B cell (primary cell): ENCODE measurements around the gene SLC4A1. TPM values are rescaled to one million over a fixed set of nuclear protein-coding genes. Genes with fewer than 3 reads are reported as not detected.

ENCODE experiments used
- ATAC-seq: fragments of 200-7000 bp; cut with Tn5 transposase; one replicate; pipeline ENCODE4 v1.10.0; 2021; ENCODE audit warnings: low read depth, mild to moderate bottlenecking, moderate number of reproducible peaks, moderate library complexity
- CTCF ChIA-PET: fragments of 350-600 bp; sonication (Branson Sonifier 250); formaldehyde crosslinking; loops from one replicate; lab custom pipeline; 2021; ENCODE audit warnings: antibody characterized with exemption, inconsistent platforms; lab: Charles Lee
- POLR2A ChIA-PET: fragments of 350-600 bp; sonication (Branson Sonifier 250); formaldehyde crosslinking; loops from one replicate; lab custom pipeline; 2021; ENCODE audit warnings: antibody characterized with exemption; lab: Charles Lee
- DNase-seq: peaks from one replicate; pipeline ENCODE4 v3.0.0; 2013
- H2AFZ ChIP-seq: 2 replicates; pipeline ENCODE4 v1.6.1; 2012; ENCODE audit warnings: mild to moderate bottlenecking, low read depth, low read length; ENCODE audit not compliant: insufficient read depth, poor library complexity, severe bottlenecking
- H3K27ac ChIP-seq, 2 donors: 1 replicate in 1 of 2; 2 replicates in 1 of 2; pipeline ENCODE4 v1.5.1; 2012 to 2013; ENCODE audit warnings: low read length in 2 of 2, mild to moderate bottlenecking in 2 of 2, moderate library complexity in 1 of 2
- H3K27me3 ChIP-seq, 4 experiments: fragments of 200-600 bp in 1 of 4; sonication (generic) in 1 of 4; replicated peaks in 1 of 4; 1 replicate in 2 of 4; 2 replicates in 2 of 4; pipeline versions ENCODE4 v1.6.1 to v1.7.0; 2013 to 2016; ENCODE audit warnings: low read length in 3 of 4, mild to moderate bottlenecking in 2 of 4, mixed read lengths in 1 of 4, moderate library complexity in 1 of 4; ENCODE audit not compliant: insufficient read depth in 4 of 4, control insufficient read depth in 3 of 4; ENCODE audit errors: control extremely low read depth in 1 of 4
- H3K36me3 ChIP-seq, 2 experiments: replicated peaks in 1 of 2; 1 replicate in 1 of 2; 2 replicates in 1 of 2; pipeline versions ENCODE4 v1.6.1 to v1.7.1; 2013; ENCODE audit warnings: low read length in 1 of 2; ENCODE audit not compliant: insufficient read depth in 2 of 2, control insufficient read depth in 1 of 2; ENCODE audit errors: control extremely low read depth in 1 of 2, extremely low read depth in 1 of 2
- H3K4me1 ChIP-seq, 2 donors: fragments of 200-600 bp in 1 of 2; sonication (generic) in 1 of 2; 1 replicate in 1 of 2; 2 replicates in 1 of 2; pipeline versions ENCODE4 v1.5.1 to v1.6.1; 2013 to 2017; ENCODE audit warnings: low read length in 2 of 2; ENCODE audit not compliant: control insufficient read depth in 2 of 2, insufficient read depth in 2 of 2
- H3K4me2 ChIP-seq: replicated peaks from 2 replicates; pipeline ENCODE3; 2012; ENCODE audit warnings: mild to moderate bottlenecking, low read depth, low read length; ENCODE audit not compliant: poor library complexity, severe bottlenecking
- H3K4me3 ChIP-seq, 5 experiments: fragments of 200-600 bp in 1 of 5; sonication (generic) in 1 of 5; 1 replicate in 3 of 5; 2 replicates in 2 of 5; pipeline versions ENCODE4 v1.5.1 to v1.7.0; 2011 to 2016; ENCODE audit warnings: low read length in 4 of 5, mild to moderate bottlenecking in 4 of 5, low read depth in 2 of 5, control low read depth in 1 of 5, moderate library complexity in 1 of 5; ENCODE audit not compliant: insufficient read depth in 1 of 5; ENCODE audit errors: control extremely low read depth in 1 of 5, extremely low read depth in 1 of 5
- H3K79me2 ChIP-seq: fragments of 200-600 bp; sonication (generic); one replicate; pipeline ENCODE4 v1.6.0; 2016; ENCODE audit warnings: low read length; ENCODE audit not compliant: control insufficient read depth, insufficient read depth
- H3K9ac ChIP-seq: fragments of 200-600 bp; sonication (generic); 2 replicates; pipeline ENCODE4 v1.6.1; 2017; ENCODE audit warnings: mild to moderate bottlenecking, low read length, moderate library complexity
- H3K9me3 ChIP-seq, 3 donors: one replicate each; pipeline versions ENCODE4 v1.6.1 to v1.7.1; 2013; ENCODE audit warnings: low read length in 2 of 3; ENCODE audit not compliant: control insufficient read depth in 2 of 3, insufficient read depth in 1 of 3; ENCODE audit errors: control extremely low read depth in 1 of 3
- H4K20me1 ChIP-seq: 2 replicates; pipeline ENCODE4 v1.6.0; 2012; ENCODE audit warnings: mild to moderate bottlenecking, low read length; ENCODE audit not compliant: insufficient read depth, control insufficient read depth, poor library complexity, severe bottlenecking
- H3K27ac Mint-ChIP-seq: one replicate; pipeline ENCODE4 v1.8.0; 2021; ENCODE audit warnings: mixed read lengths
- H3K27me3 Mint-ChIP-seq: one replicate; pipeline ENCODE4 v1.8.0; 2021; ENCODE audit warnings: mixed read lengths
- H3K4me1 Mint-ChIP-seq: one replicate; pipeline ENCODE4 v1.8.0; 2021; ENCODE audit warnings: mixed read lengths
- H3K4me3 Mint-ChIP-seq: one replicate; pipeline ENCODE4 v1.8.0; 2021; ENCODE audit warnings: mixed read lengths
- H3K9me3 Mint-ChIP-seq: one replicate; pipeline ENCODE4 v1.8.0; 2022; ENCODE audit warnings: mixed read lengths; ENCODE audit not compliant: insufficient read depth
- CTCF ChIP-seq: fragments of 200-600 bp; IDR thresholded peaks from one replicate; pipeline ENCODE4 v1.8.0; 2022; ENCODE audit warnings: antibody characterized with exemption, mild to moderate bottlenecking
- EZH2 ChIP-seq: IDR thresholded peaks from 2 replicates; pipeline ENCODE4 v1.6.1; 2012; ENCODE audit warnings: borderline replicate concordance, low read depth, mild to moderate bottlenecking, moderate library complexity, low read length; ENCODE audit not compliant: insufficient read depth, poor library complexity, severe bottlenecking
- WGBS: methylation state at CpG from one replicate; pipeline ENCODE4 v1.1.5; 2013; ENCODE audit warnings: missing lambda C conversion rate; ENCODE audit not compliant: insufficient coverage; 5-methylcytosine and 5-hydroxymethylcytosine counted together
- intact Hi-C: fragments of 100-400 bp; cut with micrococcal nuclease; formaldehyde crosslinking; loops from one replicate; pipeline ENCODE4 v1.10.0; 2022
- polyA plus RNA-seq: library from polyadenylated mRNA; depleted of rRNA; stranded (reverse); fragments of >200 nt; gene quantifications from 2 replicates; pipeline ENCODE4 v1.2.3, GENCODE V29; 2012
- total RNA-seq, 2 donors: library from RNA; stranded (reverse); fragments of 120-200 nt in 1 of 2; gene quantifications; 1 replicate in 1 of 2; 2 replicates in 1 of 2; pipeline versions ENCODE4 v1.2.3 to v1.2.4, GENCODE V29; 2013 to 2022

The SLC4A1 gene
- total and polyA plus RNA-seq, 2 donors (not counting 1 experiment from before 2014, with no cell fraction given): 0.22 TPM; not detected in 1

- ATAC-seq: no peak
Measured at GRCh38 chr17:44251062-44251461, 16.9 kb downstream of the SLC4A1 start.

More at GRCh38 chr17:44251062-44251461, 16.9 kb downstream of the SLC4A1 start:
- Histone ChIP-seq H3K36me3 (no peaks in the 10 kb centered on the region), H3K27ac (no peak overlapping the region), H3K4me2 (no peak overlapping the region), H4K20me1 (no peaks in the 10 kb centered on the region), H2AFZ (no peak overlapping the region), H3K9me3 (no peaks in the 10 kb centered on the region), H3K9ac (no peak overlapping the region), H3K27me3 (peaks cover 0 to 3% (median 0%) of the 10 kb centered on the region in 4 experiments), H3K4me1 (peaks cover 22 to 31% of the 10 kb centered on the region in 2 donors), H3K79me2 (no peaks in the 10 kb centered on the region), H3K4me3 (no peak overlapping the region)
- CTCF ChIA-PET: no interaction called here
- DNase-seq: no peak
- WGBS: 97% methylated on average over 16 of the region's 17 CpGs
- no peak overlapping the region for H3K4me3 Mint-ChIP-seq
- H3K4me1 Mint-ChIP-seq: peaks cover 25% of the 10 kb centered on the region
- POLR2A ChIA-PET: no interaction called here
- H3K9me3 Mint-ChIP-seq: no peaks in the 10 kb centered on the region
- H3K27ac Mint-ChIP-seq: no peak overlapping the region
- TF ChIP-seq EZH2 (no peak), CTCF (no peak)
- intact Hi-C loops: no loop called here
- H3K27me3 Mint-ChIP-seq: peaks cover 4% of the 10 kb centered on the region
